ENCODE measurements around the gene CTNNA3.

The CTNNA3 gene

GRCh38 chr10:66463611-66464010 is 1232.4 kb downstream of the CTNNA3 start:
- TF ChIP-seq CTCF (IDR thresholded peaks at IDR 0.05; ENCODE audit: borderline replicate concordance, control extremely low read depth, extremely low read depth, insufficient read depth, missing control alignments) = no peak
- in situ Hi-C loops (cut with MboI; ENCODE audit: low sequenced_read_pairs, unreplicated experiment) = no loop called here
- no peak for DNase-seq (ENCODE audit: low spot score)

- no peak for DNase-seq (ENCODE audit: low spot score)
- no peak for TF ChIP-seq CTCF (IDR thresholded peaks at IDR 0.05; ENCODE audit: borderline replicate concordance, control extremely low read depth, extremely low read depth, insufficient read depth, missing control alignments)
- in situ Hi-C loops (cut with MboI; ENCODE audit: low sequenced_read_pairs, unreplicated experiment) = no loop called here
These were observed 1238.4 kb downstream of the CTNNA3 start for GRCh38 chr10:66457629-66458028.

GRCh38 chr10:66455304-66455703 is 1240.7 kb downstream of the CTNNA3 start:
- TF ChIP-seq CTCF (IDR thresholded peaks at IDR 0.05; ENCODE audit: borderline replicate concordance, control extremely low read depth, extremely low read depth, insufficient read depth, missing control alignments) = no peak
- in situ Hi-C loops (cut with MboI; ENCODE audit: low sequenced_read_pairs, unreplicated experiment) = no loop called here
- no peak for DNase-seq (ENCODE audit: low spot score)

GRCh38 chr10:66440568-66440967 is 1255.4 kb downstream of the CTNNA3 start:
- DNase-seq (ENCODE audit: low spot score) = no peak
- in situ Hi-C loops (cut with MboI; ENCODE audit: low sequenced_read_pairs, unreplicated experiment) = no loop called here
- TF ChIP-seq CTCF (IDR thresholded peaks at IDR 0.05; ENCODE audit: borderline replicate concordance, control extremely low read depth, extremely low read depth, insufficient read depth, missing control alignments) = no peak

GRCh38 chr10:66414943-66415342 is 1281.1 kb downstream of the CTNNA3 start:
- DNase-seq (ENCODE audit: low spot score) = no peak
- in situ Hi-C loops (cut with MboI; ENCODE audit: low sequenced_read_pairs, unreplicated experiment) = no loop called here
- TF ChIP-seq CTCF (IDR thresholded peaks at IDR 0.05; ENCODE audit: borderline replicate concordance, control extremely low read depth, extremely low read depth, insufficient read depth, missing control alignments) = no peak

- TF ChIP-seq CTCF (IDR thresholded peaks at IDR 0.05; ENCODE audit: borderline replicate concordance, control extremely low read depth, extremely low read depth, insufficient read depth, missing control alignments) = no peak
- in situ Hi-C loops (cut with MboI; ENCODE audit: low sequenced_read_pairs, unreplicated experiment) = no loop called here
- no peak for DNase-seq (ENCODE audit: low spot score)
These were observed 1290.4 kb downstream of the CTNNA3 start for GRCh38 chr10:66405566-66405965.

- in situ Hi-C loops (cut with MboI; ENCODE audit: low sequenced_read_pairs, unreplicated experiment) = no loop called here
- no peak for TF ChIP-seq CTCF (IDR thresholded peaks at IDR 0.05; ENCODE audit: borderline replicate concordance, control extremely low read depth, extremely low read depth, insufficient read depth, missing control alignments)
- DNase-seq (ENCODE audit: low spot score) = no peak
These were observed 1297.3 kb downstream of the CTNNA3 start for GRCh38 chr10:66398669-66399068.

Measured in GM13976 (cell line).